Neural cell (in vitro differentiated cells): ENCODE results near the gene ZSWIM7. TPM values are rescaled to one million over a fixed set of nuclear protein-coding genes. Genes with fewer than 3 reads are reported as not detected.

Experiments used
- H2AFZ ChIP-seq: fragments of 200-600, 300-800 bp; sonication (generic), shearing (Covaris generic); 2 replicates; pipeline ENCODE4 v1.6.0; 2014; ENCODE audit warnings: low read depth, mild to moderate bottlenecking, antibody characterized with exemption, low read length, moderate library complexity
- H3F3A ChIP-seq: fragments of 200-600 bp; shearing (Covaris generic); 2 replicates; pipeline ENCODE4 v1.6.1; 2016; ENCODE audit warnings: mild to moderate bottlenecking, moderate library complexity, mixed read lengths, antibody characterized with exemption, low read length; ENCODE audit not compliant: insufficient read depth, poor library complexity, severe bottlenecking
- H3K27ac ChIP-seq: fragments of 200-600, 300-800 bp; sonication (generic), shearing (Covaris generic); 2 replicates; pipeline ENCODE4 v1.5.1; 2014; ENCODE audit warnings: mild to moderate bottlenecking, low read length, moderate library complexity
- H3K27me3 ChIP-seq: fragments of 300-800, 200-600 bp; sonication (generic), shearing (Covaris generic); 2 replicates; pipeline ENCODE4 v1.6.0; 2014; ENCODE audit warnings: mild to moderate bottlenecking, low read depth, low read length, moderate library complexity; ENCODE audit not compliant: insufficient read depth
- H3K36me3 ChIP-seq: fragments of 300-800, 200-600 bp; sonication (generic), shearing (Covaris generic); 2 replicates; pipeline ENCODE4 v1.5.1; 2014; ENCODE audit warnings: mild to moderate bottlenecking, antibody characterized with exemption, low read length, moderate library complexity; ENCODE audit not compliant: insufficient read depth
- H3K4me2 ChIP-seq: fragments of 300-800, 200-600 bp; sonication (generic), shearing (Covaris generic); 2 replicates; pipeline ENCODE4 v1.6.0; 2014; ENCODE audit warnings: mild to moderate bottlenecking, low read length
- H3K4me3 ChIP-seq: fragments of 300-800, 200-600 bp; sonication (generic), shearing (Covaris generic); 2 replicates; pipeline ENCODE4 v1.5.1; 2014; ENCODE audit warnings: mild to moderate bottlenecking, low read length, moderate library complexity
- H3K79me2 ChIP-seq: fragments of 200-600 bp; shearing (Covaris generic); replicated peaks from 2 replicates; pipeline ENCODE4 v1.6.0; 2014; ENCODE audit warnings: mild to moderate bottlenecking, low read length, moderate library complexity; ENCODE audit not compliant: insufficient read depth
- H3K9ac ChIP-seq: fragments of 300-800, 200-600 bp; sonication (generic), shearing (Covaris generic); 2 replicates; pipeline ENCODE4 v1.6.1; 2016; ENCODE audit warnings: mild to moderate bottlenecking, low read length, mixed read lengths
- H3K9me2 ChIP-seq: fragments of 200-600 bp; shearing (Covaris generic); 2 replicates; pipeline ENCODE4 v1.6.1; 2016; ENCODE audit warnings: mild to moderate bottlenecking, low read length, mixed read lengths; ENCODE audit not compliant: insufficient read depth
- H3K9me3 ChIP-seq: fragments of 200-600, 300-800 bp; sonication (generic), shearing (Covaris generic); 2 replicates; pipeline ENCODE4 v1.6.1; 2016; ENCODE audit warnings: mild to moderate bottlenecking, mixed run types, low read length, moderate library complexity, mixed read lengths
- H4K20me1 ChIP-seq: fragments of 200-600 bp; shearing (Covaris generic); 2 replicates; pipeline ENCODE4 v1.6.1; 2016; ENCODE audit warnings: mild to moderate bottlenecking, mixed run types; ENCODE audit not compliant: insufficient read depth
- CTCF ChIP-seq: fragments of 450-650 bp; IDR thresholded peaks from 2 replicates; pipeline ENCODE4 v1.5.1; 2014; ENCODE audit warnings: antibody characterized with exemption, mild to moderate bottlenecking, moderate library complexity; ENCODE audit not compliant: poor library complexity, severe bottlenecking
- EP300 ChIP-seq: fragments of 450-650 bp; conservative IDR thresholded peaks from 2 replicates; pipeline ENCODE4 v1.6.1; 2014; ENCODE audit warnings: antibody characterized with exemption, mild to moderate bottlenecking, moderate library complexity; ENCODE audit not compliant: poor library complexity, severe bottlenecking
- EZH2 ChIP-seq: fragments of 200-600, 300-800 bp; shearing (Covaris generic), sonication (generic); IDR thresholded peaks from 2 replicates; pipeline ENCODE4 v1.6.1; 2014; ENCODE audit warnings: antibody characterized with exemption, low read length, borderline replicate concordance, mild to moderate bottlenecking; ENCODE audit not compliant: insufficient read depth, poor library complexity, severe bottlenecking
- MXI1 ChIP-seq: fragments of 450-650 bp; conservative IDR thresholded peaks from 2 replicates; pipeline ENCODE4 v1.6.1; 2014; ENCODE audit warnings: antibody characterized with exemption, mild to moderate bottlenecking; ENCODE audit not compliant: poor library complexity, severe bottlenecking
- POLR2AphosphoS5 ChIP-seq: IDR thresholded peaks from 2 replicates; pipeline ENCODE4 v1.6.1; 2012
- RAD21 ChIP-seq: fragments of 450-650 bp; conservative IDR thresholded peaks from 2 replicates; pipeline ENCODE4 v1.6.1; 2014; ENCODE audit warnings: antibody characterized with exemption, mild to moderate bottlenecking, moderate library complexity
- SMC3 ChIP-seq: fragments of 450-650 bp; conservative IDR thresholded peaks from 2 replicates; pipeline ENCODE4 v1.6.1; 2014; ENCODE audit warnings: antibody characterized with exemption, mild to moderate bottlenecking, moderate library complexity; ENCODE audit not compliant: poor library complexity
- TAF1 ChIP-seq: IDR thresholded peaks from 2 replicates; pipeline ENCODE4 v1.6.1; 2012; ENCODE audit warnings: low read depth
- polyA plus RNA-seq: library from polyadenylated mRNA; depleted of rRNA; stranded (reverse); fragments of >200 nt; gene quantifications from 2 replicates; pipeline ENCODE4 v1.2.3, GENCODE V29; 2014
- TF ChIP-seq, protein P1 (sequence below): IDR thresholded peaks from 2 replicates; pipeline ENCODE4 v1.6.1; 2012; ENCODE audit warnings: borderline replicate concordance

The ZSWIM7 gene
- polyA plus RNA-seq, 1 donor from 2014 or later, result 34.0 TPM

GRCh38 chr17:15973834-15974233, 25.7 kb downstream of the ZSWIM7 start:
- Histone ChIP-seq H3K4me3 (no peak overlapping the region), H3K9me3 (no peaks in the 10 kb centered on the region), H4K20me1 (no peaks in the 10 kb centered on the region), H3F3A (no peaks in the 10 kb centered on the region), H3K27ac (no peak overlapping the region), H3K9ac (no peak overlapping the region), H3K9me2 (no peaks in the 10 kb centered on the region), H3K27me3 (no peaks in the 10 kb centered on the region), H3K4me2 (no peak overlapping the region), H3K79me2 (no peaks in the 10 kb centered on the region), H3K36me3 (no peaks in the 10 kb centered on the region), H2AFZ (no peak overlapping the region)
- TF ChIP-seq EZH2 (no peak), CTCF (no peak), POLR2AphosphoS5 (no peak), RAD21 (no peak), EP300 (no peak), MXI1 (no peak), SMC3 (no peak), TAF1 (no peak)
- TF ChIP-seq, protein P1, sequence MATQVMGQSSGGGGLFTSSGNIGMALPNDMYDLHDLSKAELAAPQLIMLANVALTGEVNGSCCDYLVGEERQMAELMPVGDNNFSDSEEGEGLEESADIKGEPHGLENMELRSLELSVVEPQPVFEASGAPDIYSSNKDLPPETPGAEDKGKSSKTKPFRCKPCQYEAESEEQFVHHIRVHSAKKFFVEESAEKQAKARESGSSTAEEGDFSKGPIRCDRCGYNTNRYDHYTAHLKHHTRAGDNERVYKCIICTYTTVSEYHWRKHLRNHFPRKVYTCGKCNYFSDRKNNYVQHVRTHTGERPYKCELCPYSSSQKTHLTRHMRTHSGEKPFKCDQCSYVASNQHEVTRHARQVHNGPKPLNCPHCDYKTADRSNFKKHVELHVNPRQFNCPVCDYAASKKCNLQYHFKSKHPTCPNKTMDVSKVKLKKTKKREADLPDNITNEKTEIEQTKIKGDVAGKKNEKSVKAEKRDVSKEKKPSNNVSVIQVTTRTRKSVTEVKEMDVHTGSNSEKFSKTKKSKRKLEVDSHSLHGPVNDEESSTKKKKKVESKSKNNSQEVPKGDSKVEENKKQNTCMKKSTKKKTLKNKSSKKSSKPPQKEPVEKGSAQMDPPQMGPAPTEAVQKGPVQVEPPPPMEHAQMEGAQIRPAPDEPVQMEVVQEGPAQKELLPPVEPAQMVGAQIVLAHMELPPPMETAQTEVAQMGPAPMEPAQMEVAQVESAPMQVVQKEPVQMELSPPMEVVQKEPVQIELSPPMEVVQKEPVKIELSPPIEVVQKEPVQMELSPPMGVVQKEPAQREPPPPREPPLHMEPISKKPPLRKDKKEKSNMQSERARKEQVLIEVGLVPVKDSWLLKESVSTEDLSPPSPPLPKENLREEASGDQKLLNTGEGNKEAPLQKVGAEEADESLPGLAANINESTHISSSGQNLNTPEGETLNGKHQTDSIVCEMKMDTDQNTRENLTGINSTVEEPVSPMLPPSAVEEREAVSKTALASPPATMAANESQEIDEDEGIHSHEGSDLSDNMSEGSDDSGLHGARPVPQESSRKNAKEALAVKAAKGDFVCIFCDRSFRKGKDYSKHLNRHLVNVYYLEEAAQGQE, result no peak

- Histone ChIP-seq H4K20me1 (no peaks in the 10 kb centered on the region), H3K36me3 (no peaks in the 10 kb centered on the region), H3K4me2 (no peak overlapping the region), H2AFZ (no peak overlapping the region), H3F3A (no peaks in the 10 kb centered on the region), H3K9me3 (no peaks in the 10 kb centered on the region), H3K9me2 (no peaks in the 10 kb centered on the region), H3K27ac (no peak overlapping the region), H3K4me3 (no peak overlapping the region), H3K9ac (no peak overlapping the region), H3K79me2 (no peaks in the 10 kb centered on the region), H3K27me3 (no peaks in the 10 kb centered on the region)
- TF ChIP-seq, protein P1, result no peak
- TF ChIP-seq CTCF, result no peak
These were observed 26.5 kb downstream of the ZSWIM7 start for GRCh38 chr17:15973016-15973415.
